ENCODE measurements around the gene MRPS2.

DNA sequence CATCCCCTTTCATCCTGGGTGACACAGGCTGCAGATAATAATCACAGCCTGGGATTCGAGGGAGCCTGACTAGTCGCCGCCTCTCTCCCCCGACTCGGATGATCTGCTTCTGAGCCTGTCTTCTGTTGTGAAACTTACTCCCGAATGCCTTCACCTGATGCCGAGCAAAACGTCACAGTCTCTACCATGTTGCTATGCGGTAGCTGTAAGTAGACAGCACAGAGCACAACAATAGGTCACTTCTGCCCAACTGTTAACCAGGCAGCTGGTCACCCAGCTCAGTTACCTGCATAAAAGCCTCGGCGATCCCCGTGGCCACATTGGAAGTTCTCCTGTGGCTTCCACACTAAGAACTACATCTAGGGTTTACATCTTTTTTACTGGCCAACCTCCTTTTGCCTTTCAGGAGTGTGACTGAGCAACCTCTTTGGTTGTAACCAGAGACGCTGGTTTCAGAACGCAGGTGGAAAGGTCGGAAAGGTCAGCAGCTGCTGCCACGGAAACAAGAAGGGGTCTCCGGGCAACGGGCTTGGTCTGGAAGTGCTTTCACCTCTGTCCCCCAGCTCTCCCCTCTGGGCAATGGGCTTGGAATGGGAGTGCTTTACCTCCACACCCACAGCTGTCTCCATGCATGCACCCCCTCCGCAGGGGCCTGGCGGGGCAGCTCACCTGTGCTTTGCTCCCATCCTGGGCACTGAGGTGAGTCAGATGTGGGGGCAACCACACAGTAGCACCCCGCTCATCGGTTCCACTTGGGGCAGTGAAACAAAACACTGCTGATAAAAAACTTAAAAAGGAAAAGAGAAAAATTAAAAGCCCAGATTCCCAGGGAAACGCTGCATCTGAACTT is 28.5 kb upstream of the MRPS2 start:
- TF ChIP-seq EZH2 (IDR thresholded peaks at IDR 0.05; ENCODE audit: borderline replicate concordance) (no peak), CTCF (IDR thresholded peaks at IDR 0.05; ENCODE audit: poor library complexity) (no peak), EZH2phosphoT487 (IDR thresholded peaks at IDR 0.05; ENCODE audit: low read depth, severe bottlenecking, unreplicated experiment) (no peak)
